ENCODE measurements around the gene GDE1.

GDE1 gene

GRCh38 chr16:19486750-19487325 is 35.1 kb downstream of the GDE1 start:
- ChIA-PET POLR2A (no interaction called here), CTCF (no interaction called here)
- DNase-seq (ENCODE audit: low read depth, low spot score), result no peak
- no peak overlapping the region for H3K4me3 ChIP-seq (ENCODE audit: low read depth, low read length)
- no peak for TF ChIP-seq CTCF (IDR thresholded peaks at IDR 0.05; ENCODE audit: insufficient read depth, low read length, missing control alignments)

- H3K4me3 ChIP-seq (ENCODE audit: low read depth, low read length), result no peak overlapping the region
- no peak for TF ChIP-seq CTCF (IDR thresholded peaks at IDR 0.05; ENCODE audit: insufficient read depth, low read length, missing control alignments)
- no peak for DNase-seq (ENCODE audit: low read depth, low spot score)
- CTCF ChIA-PET, result no interaction called here
- POLR2A ChIA-PET, result no interaction called here
Measured at GRCh38 chr16:19486051-19486450, 35.8 kb downstream of the GDE1 start.

DNA sequence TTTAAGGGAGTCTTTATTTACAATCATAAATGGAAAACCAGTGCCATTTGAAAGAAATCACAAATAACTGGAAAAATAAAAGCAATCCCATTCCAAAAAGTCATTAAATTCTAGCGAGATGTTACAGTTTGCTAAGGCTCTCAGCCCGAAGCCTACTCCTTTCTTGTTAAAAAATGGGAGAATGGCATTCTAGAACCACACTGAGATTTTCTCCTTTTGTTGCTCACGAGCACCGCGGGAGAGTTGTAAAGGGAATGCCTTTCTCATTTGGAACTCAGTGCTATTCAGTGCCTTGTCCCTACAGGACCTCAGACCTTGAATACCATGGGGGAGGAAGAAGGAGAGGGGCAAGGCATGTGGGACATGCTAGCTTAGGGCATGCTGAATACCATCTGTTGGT is 36.3 kb downstream of the GDE1 start:
- no peak for DNase-seq (ENCODE audit: low read depth, low spot score)
- ChIA-PET CTCF (no interaction called here), POLR2A (no interaction called here)
- TF ChIP-seq CTCF (IDR thresholded peaks at IDR 0.05; ENCODE audit: insufficient read depth, low read length, missing control alignments), result no peak
- no peak overlapping the region for H3K4me3 ChIP-seq (ENCODE audit: low read depth, low read length)

DNA sequence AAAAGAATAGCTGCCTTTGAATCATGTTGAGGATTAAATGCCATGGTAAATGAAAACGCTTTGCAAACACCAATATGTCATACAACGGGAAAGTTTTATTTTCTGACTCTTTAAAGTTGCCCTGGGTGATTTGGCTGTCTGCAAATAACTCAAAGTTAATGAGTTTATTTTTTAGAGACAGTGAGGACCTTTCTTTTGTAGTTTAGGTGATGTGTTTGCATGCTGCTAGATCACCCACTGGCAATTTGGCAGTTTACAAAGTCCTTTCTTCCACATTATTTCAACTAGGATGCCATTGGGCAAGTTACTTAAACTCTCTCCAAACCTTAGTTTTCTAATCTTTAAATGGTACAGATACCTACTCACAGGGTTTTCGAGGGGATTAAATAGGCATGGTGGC is 37.8 kb downstream of the GDE1 start:
- POLR2A ChIA-PET, result no interaction called here
- CTCF ChIA-PET, result no interaction called here
- TF ChIP-seq CTCF (IDR thresholded peaks at IDR 0.05; ENCODE audit: insufficient read depth, low read length, missing control alignments), result no peak
- no peak for DNase-seq (ENCODE audit: low read depth, low spot score)
- H3K4me3 ChIP-seq (ENCODE audit: low read depth, low read length), result no peak overlapping the region

- no peak for DNase-seq (ENCODE audit: low read depth, low spot score)
- POLR2A ChIA-PET, result no interaction called here
- no peak for TF ChIP-seq CTCF (IDR thresholded peaks at IDR 0.05; ENCODE audit: insufficient read depth, low read length, missing control alignments)
- CTCF ChIA-PET, result no interaction called here
- H3K4me3 ChIP-seq (ENCODE audit: low read depth, low read length), result no peak overlapping the region
Measured at GRCh38 chr16:19482291-19482690, 39.6 kb downstream of the GDE1 start.

- no peak overlapping the region for H3K4me3 ChIP-seq (ENCODE audit: low read depth, low read length)
- no peak for TF ChIP-seq CTCF (IDR thresholded peaks at IDR 0.05; ENCODE audit: insufficient read depth, low read length, missing control alignments)
- DNase-seq (ENCODE audit: low read depth, low spot score), result no peak
- ChIA-PET CTCF (interaction anchor here (1.1 kb wide), 1 partner anchor 21 kb away, joined by 3 read pairs; no protein-coding TSS in a partner anchor), POLR2A (no interaction called here)
Measured at GRCh38 chr16:19481769-19482168, 40.1 kb downstream of the GDE1 start.

All from AG04449 (cell line).